Smooth muscle cell (in vitro differentiated cells): ENCODE measurements around the gene ABCC4. TPM values are rescaled to one million over a fixed set of nuclear protein-coding genes. Genes with fewer than 3 reads are reported as not detected.
"Not testable (repeated sequence)": the region's sequence is repeated elsewhere in the genome, so short reads cannot be mapped to it uniquely, and the experiment has no call there.

ENCODE experiments used
- DNase-seq: peaks from one replicate; lab custom pipeline; 2025; ENCODE audit not compliant: unreplicated experiment; lab: John Stamatoyannopoulos, UW
- H2AFZ ChIP-seq: fragments of 200-600 bp; sonication (generic); 2 replicates; pipeline ENCODE4 v1.6.0; 2016; ENCODE audit warnings: antibody characterized with exemption, low read depth, mild to moderate bottlenecking
- H3F3A ChIP-seq: fragments of 200-600 bp; sonication (generic); 2 replicates; pipeline ENCODE4 v1.6.0; 2017; ENCODE audit warnings: antibody characterized with exemption, low read depth
- H3K27ac ChIP-seq: fragments of 200-600 bp; sonication (generic); 2 replicates; pipeline ENCODE4 v1.5.1; 2016; ENCODE audit warnings: low read depth, mild to moderate bottlenecking
- H3K27me3 ChIP-seq: fragments of 200-600 bp; sonication (generic); 2 replicates; pipeline ENCODE4 v1.6.1; 2016; ENCODE audit warnings: low read depth, mild to moderate bottlenecking
- H3K36me3 ChIP-seq: fragments of 200-600 bp; sonication (generic); 2 replicates; pipeline ENCODE4 v1.5.1; 2016; ENCODE audit warnings: low read depth
- H3K4me1 ChIP-seq: fragments of 200-600 bp; sonication (generic); 2 replicates; pipeline ENCODE4 v1.5.1; 2016; ENCODE audit warnings: low read depth
- H3K4me2 ChIP-seq: fragments of 200-600 bp; sonication (generic); 2 replicates; pipeline ENCODE4 v1.6.0; 2016; ENCODE audit warnings: mild to moderate bottlenecking
- H3K4me3 ChIP-seq: fragments of 200-600 bp; sonication (generic); 2 replicates; pipeline ENCODE4 v1.5.1; 2016; ENCODE audit warnings: mild to moderate bottlenecking
- H3K79me2 ChIP-seq: fragments of 200-600 bp; sonication (generic); 2 replicates; pipeline ENCODE4 v1.6.0; 2016; ENCODE audit warnings: low read depth, mild to moderate bottlenecking
- H3K9ac ChIP-seq: fragments of 200-600 bp; sonication (generic); 2 replicates; pipeline ENCODE4 v1.6.0; 2016; ENCODE audit warnings: low read depth
- H3K9me3 ChIP-seq: fragments of 200-600 bp; sonication (generic); replicated peaks from 2 replicates; pipeline ENCODE4 v1.5.1; 2016; ENCODE audit warnings: low read depth
- H4K20me1 ChIP-seq: fragments of 200-600 bp; sonication (generic); 2 replicates; pipeline ENCODE4 v1.6.0; 2016; ENCODE audit warnings: low read depth
- WGBS: methylation state at CpG from one replicate; pipeline ENCODE4 v1.1.7; 2016; ENCODE audit warnings: low lambda C conversion rate; 5-methylcytosine and 5-hydroxymethylcytosine counted together
- polyA plus RNA-seq: library from polyadenylated mRNA; unstranded; fragments of >200 nt; fragmentation: Nextera tagmentation; extraction: Ambion mirVana; gene quantifications from 2 replicates; pipeline ENCODE4 v1.2.1, GENCODE V29; 2016
- total RNA-seq: library from RNA; depleted of rRNA; stranded (reverse); fragments of >200 nt; gene quantifications from 2 replicates; pipeline ENCODE4 v1.2.3, GENCODE V29; 2014
- TF ChIP-seq, protein P1 (sequence below): fragments of 200-600 bp; sonication (generic); IDR thresholded peaks from 2 replicates; pipeline ENCODE4 v1.5.1; 2017; ENCODE audit warnings: borderline replicate concordance, mild to moderate bottlenecking, antibody characterized with exemption; ENCODE audit not compliant: insufficient read depth, poor library complexity, severe bottlenecking

ABCC4 gene
- total and polyA plus RNA-seq, 2 experiments from 2014 or later = 11.9 to 37.7 TPM

DNA sequence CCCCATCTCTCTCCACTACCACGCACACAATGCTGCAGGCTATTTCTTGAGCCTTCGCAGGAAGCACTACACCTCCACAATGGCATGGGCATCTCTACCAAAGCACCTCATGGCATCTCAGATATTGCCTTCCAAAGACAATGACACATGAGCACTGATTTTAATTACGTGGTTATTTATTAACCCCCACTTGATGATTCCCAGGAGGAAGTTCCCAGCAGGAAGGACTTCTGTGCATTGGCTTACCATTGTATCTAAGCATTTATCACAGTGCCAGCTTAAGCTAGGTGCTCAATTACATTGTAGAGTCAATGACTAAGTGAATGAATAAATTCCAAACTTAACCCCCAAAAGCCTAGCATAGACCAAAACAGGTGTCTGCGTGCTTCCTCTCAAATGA lies 101.4 kb downstream of the ABCC4 start:
- TF ChIP-seq, protein P1, sequence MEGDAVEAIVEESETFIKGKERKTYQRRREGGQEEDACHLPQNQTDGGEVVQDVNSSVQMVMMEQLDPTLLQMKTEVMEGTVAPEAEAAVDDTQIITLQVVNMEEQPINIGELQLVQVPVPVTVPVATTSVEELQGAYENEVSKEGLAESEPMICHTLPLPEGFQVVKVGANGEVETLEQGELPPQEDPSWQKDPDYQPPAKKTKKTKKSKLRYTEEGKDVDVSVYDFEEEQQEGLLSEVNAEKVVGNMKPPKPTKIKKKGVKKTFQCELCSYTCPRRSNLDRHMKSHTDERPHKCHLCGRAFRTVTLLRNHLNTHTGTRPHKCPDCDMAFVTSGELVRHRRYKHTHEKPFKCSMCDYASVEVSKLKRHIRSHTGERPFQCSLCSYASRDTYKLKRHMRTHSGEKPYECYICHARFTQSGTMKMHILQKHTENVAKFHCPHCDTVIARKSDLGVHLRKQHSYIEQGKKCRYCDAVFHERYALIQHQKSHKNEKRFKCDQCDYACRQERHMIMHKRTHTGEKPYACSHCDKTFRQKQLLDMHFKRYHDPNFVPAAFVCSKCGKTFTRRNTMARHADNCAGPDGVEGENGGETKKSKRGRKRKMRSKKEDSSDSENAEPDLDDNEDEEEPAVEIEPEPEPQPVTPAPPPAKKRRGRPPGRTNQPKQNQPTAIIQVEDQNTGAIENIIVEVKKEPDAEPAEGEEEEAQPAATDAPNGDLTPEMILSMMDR = no peak
- DNase-seq = no peak
- no peaks in the 10 kb centered on the region for H3K27me3 ChIP-seq
- peaks cover 10% of the 10 kb centered on the region for H3F3A ChIP-seq
- no peak overlapping the region for H3K9ac ChIP-seq
- no peak overlapping the region for H3K4me3 ChIP-seq
- H3K4me2 ChIP-seq = no peak overlapping the region
- no peak overlapping the region for H3K27ac ChIP-seq
- no peak overlapping the region for H2AFZ ChIP-seq
- WGBS = 92% methylated on average over 4 of the region's 4 CpGs
- H4K20me1 ChIP-seq = no peaks in the 10 kb centered on the region
- H3K9me3 ChIP-seq = no peaks in the 10 kb centered on the region
- no peaks in the 10 kb centered on the region for H3K36me3 ChIP-seq
- H3K4me1 ChIP-seq = no peaks in the 10 kb centered on the region
- H3K79me2 ChIP-seq = no peaks in the 10 kb centered on the region

DNA sequence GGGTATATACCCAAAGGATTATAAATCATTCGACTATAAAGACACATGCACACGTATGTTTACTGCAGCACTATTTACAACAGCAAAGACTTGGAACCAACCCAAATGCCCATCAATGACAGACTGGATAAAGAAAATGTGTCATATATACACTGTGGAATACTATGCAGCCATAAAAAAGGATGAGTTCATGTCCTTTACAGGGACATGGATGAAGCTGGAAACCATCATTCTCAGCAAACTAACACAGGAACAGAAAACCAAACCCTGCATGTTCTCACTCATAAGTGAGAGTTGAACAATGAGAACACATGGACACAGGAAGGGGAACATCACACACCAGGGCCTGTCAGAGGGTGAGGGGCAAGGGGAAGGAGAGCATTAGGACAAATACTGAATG lies 102.6 kb downstream of the ABCC4 start:
- H4K20me1 ChIP-seq, H3F3A ChIP-seq, H3K9me3 ChIP-seq, H3K79me2 ChIP-seq, H2AFZ ChIP-seq, H3K27ac ChIP-seq, H3K9ac ChIP-seq, H3K4me2 ChIP-seq, DNase-seq, H3K27me3 ChIP-seq, H3K36me3 ChIP-seq, H3K4me3 ChIP-seq, H3K4me1 ChIP-seq: not testable (repeated sequence)
- WGBS = 88% methylated on average over 2 of the region's 2 CpGs

DNA sequence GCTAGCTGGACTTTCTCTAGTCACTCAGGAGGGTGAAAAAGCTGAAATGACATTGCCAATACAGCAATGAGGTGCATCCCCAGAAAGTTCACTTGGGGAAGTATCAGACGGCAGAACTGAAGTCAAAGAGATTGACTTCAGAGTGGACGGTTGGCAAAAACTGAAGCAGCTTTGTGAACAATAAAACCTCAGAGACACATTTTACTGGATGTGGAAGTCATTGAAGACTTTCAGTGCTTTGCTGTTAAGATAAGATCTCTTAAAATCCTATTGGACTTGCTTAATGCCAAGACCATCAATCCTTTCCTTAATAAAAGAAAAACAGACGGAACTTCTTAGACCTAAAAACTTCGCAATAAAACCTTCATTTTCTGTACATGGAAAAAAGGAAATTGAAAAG lies 103.7 kb downstream of the ABCC4 start:
- H3K79me2 ChIP-seq = no peaks in the 10 kb centered on the region
- no peak overlapping the region for H2AFZ ChIP-seq
- no peak overlapping the region for H3K9ac ChIP-seq
- H3K4me3 ChIP-seq = no peak overlapping the region
- H4K20me1 ChIP-seq = no peaks in the 10 kb centered on the region
- H3K27me3 ChIP-seq = no peaks in the 10 kb centered on the region
- H3K4me2 ChIP-seq = no peak overlapping the region
- peaks cover 10% of the 10 kb centered on the region for H3F3A ChIP-seq
- no peaks in the 10 kb centered on the region for H3K4me1 ChIP-seq
- no peaks in the 10 kb centered on the region for H3K36me3 ChIP-seq
- no peak for DNase-seq
- WGBS = 32% methylated on average over 4 of the region's 4 CpGs
- TF ChIP-seq, protein P1 = no peak
- no peak overlapping the region for H3K27ac ChIP-seq
- H3K9me3 ChIP-seq = no peaks in the 10 kb centered on the region

DNA sequence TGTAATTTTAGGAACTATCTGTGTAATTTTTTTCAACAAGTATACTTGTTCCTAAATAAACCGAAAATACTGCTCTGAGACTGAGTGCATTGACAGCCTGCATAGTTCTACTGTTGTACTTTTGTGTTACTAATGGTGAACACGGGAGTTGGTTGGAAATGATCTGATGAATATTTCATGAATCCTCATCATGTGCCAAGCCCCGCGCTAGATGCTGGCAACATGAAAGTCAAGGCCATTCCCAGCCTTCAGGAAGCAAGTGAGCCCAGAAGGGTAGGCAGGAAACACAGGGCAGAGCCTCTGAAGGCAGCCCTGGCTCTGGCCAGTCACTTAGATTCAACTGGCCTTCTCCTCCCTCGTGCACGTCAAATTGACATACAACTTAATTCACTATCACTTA lies 106.1 kb downstream of the ABCC4 start:
- WGBS = 97% methylated on average over 6 of the region's 6 CpGs
- Histone ChIP-seq H3K36me3 (no peaks in the 10 kb centered on the region), H3F3A (no peaks in the 10 kb centered on the region), H2AFZ (no peak overlapping the region), H3K79me2 (no peaks in the 10 kb centered on the region), H4K20me1 (no peaks in the 10 kb centered on the region), H3K27me3 (no peaks in the 10 kb centered on the region), H3K4me2 (no peak overlapping the region), H3K4me1 (no peaks in the 10 kb centered on the region), H3K4me3 (no peak overlapping the region), H3K27ac (no peak overlapping the region), H3K9me3 (no peaks in the 10 kb centered on the region), H3K9ac (no peak overlapping the region)
- TF ChIP-seq, protein P1 = no peak
- no peak for DNase-seq
